GM21381 (cell line): Measurements from ENCODE around the gene FTO.
"Not testable (repeated sequence)": the region's sequence is repeated elsewhere in the genome, so short reads cannot be mapped to it uniquely, and the experiment has no call there.

Source experiments
- ATAC-seq: cut with Tn5 transposase; IDR thresholded peaks from one replicate; pipeline ENCODE4 v1.9.1; 2021; ENCODE audit warnings: mild to moderate bottlenecking, moderate library complexity; ENCODE audit not compliant: unreplicated experiment

FTO gene

DNA sequence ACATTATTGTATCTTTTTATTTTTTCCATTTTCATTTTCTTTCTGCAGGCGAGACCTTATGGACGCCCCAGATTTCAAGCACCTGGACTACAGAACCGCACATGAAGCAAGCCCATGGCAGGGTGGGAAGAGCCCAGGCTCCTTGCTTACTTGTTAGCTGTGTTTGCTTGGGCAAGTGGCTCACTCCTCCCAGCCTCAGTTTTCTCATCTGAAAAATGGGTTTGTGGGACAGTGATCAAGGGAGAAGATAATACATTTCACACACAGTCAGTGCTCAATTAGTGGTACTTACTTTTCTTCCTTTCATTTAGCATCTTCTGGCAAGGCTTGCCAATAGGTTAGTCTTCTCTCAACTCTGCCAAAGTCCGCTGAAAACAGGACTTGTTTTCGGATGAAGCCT is 465.2 kb downstream of the FTO start:
- no peak for ATAC-seq

DNA sequence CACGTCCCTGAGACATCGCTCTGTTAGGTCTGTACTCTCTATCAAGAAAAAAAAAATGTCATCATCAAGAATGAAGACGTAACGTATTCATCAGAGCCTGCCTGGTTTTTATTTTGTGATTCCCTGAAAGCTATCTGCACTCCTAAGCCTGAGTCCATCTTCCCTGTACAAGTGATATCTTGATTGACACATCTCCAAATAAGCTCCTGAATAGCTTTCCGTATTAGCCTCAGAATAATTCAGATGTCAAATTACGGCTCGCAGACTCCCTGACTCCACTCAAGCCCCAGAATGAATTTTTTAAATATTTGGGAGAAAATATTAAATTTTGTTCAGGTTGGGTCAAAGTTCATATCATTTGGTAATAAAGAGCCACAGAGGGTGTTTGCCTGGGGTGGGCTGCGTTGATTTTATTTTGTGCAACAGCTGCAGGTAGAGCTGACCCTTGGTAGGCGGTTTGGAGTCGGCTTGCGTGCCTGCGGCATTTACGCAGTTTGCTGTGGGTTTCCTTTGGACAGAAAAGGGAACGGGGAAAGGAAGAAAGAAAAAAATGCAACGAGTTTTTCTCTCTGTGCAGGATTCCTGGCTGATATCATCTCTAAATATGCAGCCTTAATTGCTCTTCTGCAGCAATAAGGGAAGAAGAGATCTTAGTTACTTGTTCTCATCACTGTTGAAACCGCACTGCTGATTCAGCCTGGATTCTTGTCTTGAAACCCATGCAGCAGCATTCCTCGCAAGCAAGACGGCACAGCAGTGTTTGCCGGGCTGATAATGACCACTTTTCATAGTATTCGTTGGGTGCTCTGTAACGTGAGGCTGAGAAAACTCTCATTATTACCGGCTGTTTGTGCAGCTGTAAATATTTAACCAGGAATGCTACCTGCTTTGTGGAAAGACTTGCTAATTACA is 467.9 kb downstream of the FTO start:
- no peak for ATAC-seq

- ATAC-seq: no peak
Measured at GRCh38 chr16:54173490-54173889, 469.5 kb downstream of the FTO start.

GRCh38 chr16:54174201-54174600 is 470.2 kb downstream of the FTO start:
- ATAC-seq: no peak

- ATAC-seq: no peak
Measured at GRCh38 chr16:54174750-54175149, 470.8 kb downstream of the FTO start.

GRCh38 chr16:54175169-54175551 is 471.2 kb downstream of the FTO start:
- no peak for ATAC-seq

DNA sequence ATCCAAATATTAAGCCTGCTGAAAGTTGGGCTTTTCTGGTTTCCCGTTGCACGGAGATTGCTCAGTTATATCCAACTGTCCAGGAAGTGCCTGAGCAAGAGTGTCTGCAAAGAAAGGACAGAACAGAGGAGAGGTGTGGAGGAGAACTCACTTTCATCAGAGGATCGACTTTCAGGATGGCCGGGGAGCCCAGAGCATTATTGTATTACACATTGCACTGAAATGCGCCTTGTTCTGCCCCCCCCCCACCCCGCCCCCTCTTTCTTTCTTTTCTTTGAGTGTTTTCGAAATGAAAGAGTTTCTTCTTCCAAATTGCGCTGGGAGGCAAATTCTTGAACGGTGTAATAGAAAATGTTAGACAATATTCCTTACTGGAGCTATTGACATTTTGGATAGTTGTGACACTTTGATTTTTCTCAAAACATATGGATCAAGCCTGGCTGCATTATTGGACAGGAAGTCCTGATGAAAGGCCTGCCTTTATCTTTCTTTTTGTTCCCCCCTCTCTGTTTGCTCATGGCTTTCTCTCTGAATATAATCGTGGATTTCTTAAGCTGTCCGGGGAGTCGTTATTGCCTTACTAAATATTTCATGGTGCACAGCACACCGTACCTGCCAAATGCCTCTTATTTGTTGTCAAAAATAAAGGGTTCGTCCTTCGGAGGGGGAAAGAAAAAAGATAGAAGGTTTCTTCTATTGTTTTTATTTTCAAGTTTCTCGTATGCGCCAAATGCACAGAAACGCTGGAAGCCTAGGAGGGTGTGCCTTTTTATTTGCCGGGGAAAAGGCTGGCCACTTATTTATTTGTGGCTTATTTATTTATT is 471.8 kb downstream of the FTO start:
- no peak for ATAC-seq

DNA sequence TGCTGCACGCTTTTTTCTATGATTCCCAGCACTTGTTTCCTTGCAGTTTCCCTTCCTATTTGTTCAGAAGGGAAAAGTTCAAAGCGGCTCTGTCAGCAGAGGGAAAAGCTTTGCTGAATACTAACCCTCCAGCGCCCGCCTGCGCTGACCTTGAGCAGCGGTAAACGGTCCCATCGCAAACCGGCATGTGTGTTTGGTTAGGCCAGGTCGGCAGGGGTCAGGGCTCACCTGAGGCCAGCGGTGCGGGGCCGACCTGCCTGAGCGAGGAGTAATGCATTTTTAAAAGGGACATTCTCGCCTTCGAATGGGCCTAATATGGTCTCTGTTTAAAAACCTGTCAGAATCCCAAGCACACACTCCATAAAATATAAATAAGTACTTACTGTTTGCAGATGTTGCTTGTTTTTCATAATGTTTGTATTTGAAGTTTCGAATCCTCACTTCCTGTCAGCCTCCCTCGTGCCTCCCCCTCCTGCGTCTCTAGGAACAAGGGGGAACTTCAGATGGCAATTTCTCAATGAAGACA is 472.5 kb downstream of the FTO start:
- no peak for ATAC-seq

DNA sequence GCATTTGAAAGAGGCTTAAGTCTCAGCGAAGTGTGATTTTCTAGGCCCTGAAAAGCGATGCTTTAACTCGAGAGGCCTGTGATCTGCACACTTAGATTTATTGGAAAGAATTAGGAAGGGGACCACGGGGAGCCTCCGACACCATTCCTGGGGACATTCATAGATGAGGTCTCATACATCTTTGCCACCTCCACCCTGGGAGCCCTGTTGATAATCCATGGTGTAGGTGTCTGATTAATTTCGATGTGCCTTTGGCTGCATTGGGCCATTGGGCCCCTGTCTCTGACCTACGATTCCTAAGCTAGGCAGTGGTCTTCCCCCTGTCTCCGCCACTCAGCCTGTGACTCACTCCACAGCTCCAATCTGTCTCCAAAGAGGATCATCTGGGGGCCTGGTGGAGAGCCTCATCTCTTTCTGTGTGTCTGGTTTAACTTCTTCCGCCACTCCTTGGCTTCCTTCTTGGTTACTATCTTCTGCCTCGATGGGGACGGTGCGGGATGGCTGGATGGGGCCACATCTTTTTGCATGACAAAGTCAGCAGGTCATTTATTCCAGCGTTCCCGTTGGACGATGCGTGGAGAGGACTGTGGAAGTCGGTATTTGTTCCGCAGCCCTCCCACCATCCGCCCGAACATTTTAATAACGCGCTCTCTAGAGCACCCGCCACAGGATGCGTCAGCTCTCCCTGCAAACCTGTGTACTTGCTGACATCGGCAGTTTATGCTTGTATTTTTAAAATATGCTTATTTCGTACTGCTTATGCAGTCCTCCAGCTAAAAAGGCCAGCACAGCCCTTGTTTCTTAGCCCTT is 473.3 kb downstream of the FTO start:
- no peak for ATAC-seq

DNA sequence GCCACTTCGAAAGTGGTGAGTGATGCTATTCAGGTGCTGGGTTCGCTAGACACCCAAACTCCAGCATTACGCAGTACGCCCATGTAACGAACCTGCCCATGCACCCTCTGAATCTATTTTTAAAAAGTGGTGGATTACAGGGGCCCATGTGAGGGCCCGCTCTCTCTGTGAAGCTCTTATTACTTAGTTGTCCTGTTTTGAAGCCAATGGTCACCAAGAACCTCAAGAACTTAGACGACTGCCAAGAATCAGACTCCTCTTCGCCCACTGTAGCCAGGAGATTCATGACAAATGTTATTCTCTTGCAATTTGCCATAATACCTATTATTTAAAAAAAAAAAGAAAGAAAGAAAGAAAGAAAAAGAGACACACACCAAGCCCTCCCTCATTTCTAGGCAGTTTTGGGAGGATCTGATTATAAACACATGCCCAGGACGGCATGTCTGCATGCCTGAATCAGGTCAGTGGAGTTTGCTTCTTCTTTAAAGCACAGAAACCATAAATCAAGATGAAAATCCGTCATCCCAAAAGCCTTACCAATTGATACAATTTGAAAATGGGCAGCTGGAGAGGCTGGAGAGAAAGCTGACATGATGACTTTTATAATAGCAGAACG is 474.0 kb downstream of the FTO start:
- ATAC-seq: no peak

- ATAC-seq: no peak
Measured at GRCh38 chr16:54178478-54178976, 474.6 kb downstream of the FTO start.

DNA sequence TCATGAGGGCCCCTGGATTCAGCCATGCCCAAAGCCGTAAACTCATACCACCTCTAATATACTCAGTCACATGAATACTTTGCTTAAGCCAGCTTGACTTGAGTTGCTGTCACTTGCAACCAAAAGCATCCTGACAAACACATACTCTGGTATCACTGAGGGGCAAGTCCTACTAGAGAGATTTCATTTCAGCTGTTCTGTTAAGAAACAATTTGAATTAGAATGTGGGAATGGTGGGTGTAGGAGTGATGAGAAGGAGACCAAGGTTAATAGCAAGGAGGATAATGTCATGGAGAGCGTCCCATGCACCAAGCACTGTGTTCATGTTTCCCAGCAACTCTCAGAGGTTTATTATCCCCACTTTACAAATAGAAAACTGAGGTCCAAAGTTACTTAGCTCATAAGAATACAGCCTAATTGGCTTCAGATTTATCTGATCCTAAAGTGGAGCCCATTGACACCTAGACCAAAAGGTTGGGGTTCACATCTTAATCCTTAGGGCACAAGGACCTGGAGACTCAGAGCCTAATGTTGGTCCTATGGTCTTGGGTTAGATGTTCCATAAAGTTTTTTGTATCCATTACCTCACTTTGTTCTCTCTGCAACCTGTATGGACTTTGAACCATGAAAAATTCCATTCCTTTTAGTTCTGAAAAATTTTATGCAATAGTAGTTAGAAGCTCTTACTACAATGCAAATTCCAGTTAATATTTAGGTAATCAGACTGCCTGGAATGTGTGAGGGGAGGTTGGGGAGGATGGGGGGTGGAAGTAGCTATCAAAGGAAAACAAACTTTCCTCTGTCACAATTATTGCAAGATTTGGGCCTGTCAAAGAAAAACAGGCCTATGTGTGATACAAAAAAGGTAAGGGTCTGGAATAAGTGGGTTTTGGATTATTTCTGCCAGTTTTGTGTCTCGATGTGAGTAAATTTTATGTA is 476.7 kb downstream of the FTO start:
- no peak for ATAC-seq

DNA sequence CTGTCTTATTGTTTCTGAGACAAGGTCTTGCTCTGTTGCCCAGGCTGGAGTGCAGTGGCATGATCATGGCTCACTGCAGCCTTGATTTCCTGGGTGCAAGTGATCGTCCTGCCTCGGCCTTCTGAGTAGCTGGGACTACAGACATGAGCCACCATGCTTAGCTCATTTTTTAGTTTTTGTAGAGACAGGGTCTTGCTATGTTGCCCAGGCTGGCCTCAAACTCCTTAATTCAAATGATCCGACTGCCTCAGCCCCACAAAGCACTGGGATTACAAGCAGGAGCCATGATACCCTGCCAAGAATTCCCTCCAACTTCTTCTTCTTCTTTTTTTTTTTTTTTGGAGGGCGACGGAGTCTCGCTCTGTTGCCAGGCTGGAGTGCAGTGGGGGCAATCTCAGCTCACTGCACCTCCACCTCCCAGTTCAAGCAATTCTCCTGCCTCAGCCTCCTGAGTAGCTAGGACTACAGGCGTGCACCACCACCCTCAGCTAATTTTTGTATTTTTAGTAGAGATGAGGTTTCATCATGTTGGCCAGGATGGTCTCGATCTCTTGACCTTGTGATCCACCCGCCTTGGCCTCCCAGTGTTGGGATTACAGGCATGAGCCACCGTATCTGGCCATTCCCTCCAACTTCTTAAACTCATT is 477.9 kb downstream of the FTO start:
- ATAC-seq: not testable (repeated sequence)

DNA sequence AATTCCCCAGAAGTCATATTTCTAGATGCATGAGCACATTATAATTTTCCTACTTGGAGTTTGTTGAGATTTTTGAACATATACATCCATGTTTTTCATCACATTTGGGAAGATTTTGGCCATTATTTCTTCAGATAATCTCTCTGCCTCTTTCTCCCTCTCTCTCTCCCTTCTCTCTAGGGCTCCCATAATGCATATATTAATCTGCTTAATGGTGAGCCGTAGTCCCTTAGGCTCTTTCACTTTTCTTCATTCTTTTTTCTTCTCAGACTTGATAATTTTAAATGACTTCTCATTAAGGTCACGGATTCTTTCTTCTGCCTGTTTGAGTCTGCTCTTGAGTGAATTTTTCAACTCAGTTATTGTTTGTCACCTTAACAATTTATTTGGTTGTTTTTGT is 481.1 kb downstream of the FTO start:
- no peak for ATAC-seq

DNA sequence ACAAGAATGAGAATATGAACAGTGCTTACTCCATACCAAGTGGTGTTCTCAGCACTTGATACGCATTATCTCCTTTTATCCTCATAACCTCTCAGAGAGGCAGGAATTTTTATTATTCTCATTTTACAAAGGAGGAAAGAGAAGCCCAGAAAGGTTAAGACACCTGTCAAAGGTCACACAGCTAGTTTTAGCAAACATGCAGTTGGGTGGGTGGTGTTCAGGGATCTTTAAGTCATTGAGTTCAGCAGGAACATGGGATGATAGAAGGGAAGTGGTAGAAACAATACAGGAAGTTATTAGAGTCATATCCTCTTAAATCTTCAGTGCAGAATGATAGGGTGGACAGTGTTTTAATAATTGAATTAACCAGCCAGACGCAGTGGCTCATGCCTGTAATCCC is 487.2 kb downstream of the FTO start:
- no peak for ATAC-seq

GRCh38 chr16:54191592-54191991 is 487.6 kb downstream of the FTO start:
- no peak for ATAC-seq

DNA sequence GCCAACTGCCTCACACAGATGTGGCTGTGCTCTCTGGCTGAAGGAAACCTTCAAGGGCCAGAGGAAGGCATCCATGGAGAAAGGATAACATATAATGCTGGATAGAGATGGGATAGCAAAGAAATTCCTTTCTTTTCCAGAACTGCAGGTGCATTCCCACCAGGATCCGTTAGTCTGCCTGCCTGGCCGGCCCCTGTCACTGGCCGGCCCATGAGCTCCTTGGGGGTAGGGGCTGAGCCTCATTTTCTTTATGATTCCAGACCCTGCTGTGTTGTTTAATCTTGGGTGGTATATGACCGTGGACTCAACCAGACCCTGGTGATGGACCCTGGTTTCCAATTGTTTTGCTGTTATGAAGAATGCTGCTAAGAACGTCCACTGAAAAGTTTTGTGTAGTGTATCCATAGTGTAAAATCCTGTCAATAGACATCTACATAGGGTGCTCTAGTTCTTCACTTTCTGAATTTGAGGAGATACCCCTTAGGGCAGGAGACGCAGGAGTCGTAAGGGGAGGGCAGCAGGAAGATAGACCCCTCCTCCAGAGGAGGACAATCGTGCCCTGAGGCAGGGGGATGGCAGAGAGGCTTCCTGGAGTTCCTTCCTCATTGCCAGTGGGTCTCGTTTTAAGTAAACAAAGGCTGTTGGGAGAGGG is 489.2 kb downstream of the FTO start:
- no peak for ATAC-seq

- ATAC-seq: peak; percentile 89
Measured at GRCh38 chr16:54193665-54194333, 489.8 kb downstream of the FTO start.
